Umbilical cord (tissue), 2 donors: ENCODE results near the gene CLEC2L. TPM values are rescaled to one million over a fixed set of nuclear protein-coding genes. Genes with fewer than 3 reads are reported as not detected.
"Not testable (repeated sequence)": the region's sequence is repeated elsewhere in the genome, so short reads cannot be mapped to it uniquely, and the experiment has no call there.

Experiments used
- DNase-seq: peaks from one replicate; pipeline ENCODE4 v3.0.0-alpha.2; 2015; ENCODE audit warnings: low spot score
- total RNA-seq: library from RNA; depleted of rRNA; stranded (reverse); fragments of >200 nt; gene quantifications from one replicate; pipeline ENCODE4 v1.2.3, GENCODE V29; 2014; ENCODE audit warnings: low replicate concordance; ENCODE audit not compliant: insufficient read depth

The CLEC2L gene
- total RNA-seq, 1 donor from 2014 or later, result 0.96 TPM

GRCh38 chr7:139523968-139524815, 707 bp downstream of the CLEC2L start:
- no peak for DNase-seq

- no peak for DNase-seq
These were observed 1.8 kb downstream of the CLEC2L start for GRCh38 chr7:139525239-139525638.

GRCh38 chr7:139525750-139526149, 2.3 kb downstream of the CLEC2L start:
- DNase-seq, result no peak

GRCh38 chr7:139526578-139527544, 3.4 kb downstream of the CLEC2L start:
- DNase-seq, result peak; percentile 43

GRCh38 chr7:139531094-139531493, 7.6 kb downstream of the CLEC2L start:
- no peak for DNase-seq

- DNase-seq, result no peak
These were observed 9.2 kb downstream of the CLEC2L start for GRCh38 chr7:139532636-139533155.

GRCh38 chr7:139534096-139534495, 10.6 kb downstream of the CLEC2L start:
- DNase-seq, result no peak

- DNase-seq, result no peak
These were observed 11.6 kb downstream of the CLEC2L start for GRCh38 chr7:139534966-139535651.

- no peak for DNase-seq
These were observed 12.7 kb downstream of the CLEC2L start for GRCh38 chr7:139536152-139536551.

- peak; percentile 20 for DNase-seq
These were observed 15.6 kb downstream of the CLEC2L start for GRCh38 chr7:139538881-139539635.

- no peak for DNase-seq
These were observed 16.7 kb downstream of the CLEC2L start for GRCh38 chr7:139540203-139540602.

- DNase-seq, result no peak
These were observed 18.3 kb downstream of the CLEC2L start for GRCh38 chr7:139541600-139542307.

- no peak for DNase-seq
These were observed 19.0 kb downstream of the CLEC2L start for GRCh38 chr7:139542308-139543151.

- no peak for DNase-seq
These were observed 20.5 kb downstream of the CLEC2L start for GRCh38 chr7:139543801-139544603.

- no peak for DNase-seq
These were observed 21.2 kb downstream of the CLEC2L start for GRCh38 chr7:139544645-139545044.

- no peak for DNase-seq
These were observed 25.0 kb downstream of the CLEC2L start for GRCh38 chr7:139548302-139549028.

GRCh38 chr7:139553991-139554700, 30.7 kb downstream of the CLEC2L start:
- not testable (repeated sequence) for DNase-seq
